ENCODE measurements around the gene ST6GALNAC4.
A peak's percentile ranks its signal among the peaks of the same experiment; 100 is the strongest.

Gene ST6GALNAC4

DNA sequence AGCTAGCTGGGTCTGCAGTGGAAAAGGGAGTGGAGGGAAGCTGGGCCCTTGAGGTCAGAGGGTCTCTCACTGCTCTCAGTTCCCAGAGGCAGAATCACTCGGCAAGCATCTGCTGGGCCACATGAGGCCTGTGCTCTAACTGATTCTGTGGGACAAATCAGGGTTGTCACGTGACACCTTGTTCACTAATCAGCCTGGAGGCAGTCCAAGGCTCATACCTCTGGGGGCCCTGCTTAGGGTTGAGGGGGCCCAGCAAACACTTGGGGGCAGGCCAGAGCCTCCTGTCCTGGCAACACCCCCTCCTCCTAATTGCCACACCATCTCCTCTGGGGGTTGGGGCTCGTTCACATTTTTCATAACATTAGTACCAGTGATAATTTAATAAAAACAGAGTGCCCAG, 29.9 kb upstream of the ST6GALNAC4 start:
- DNase-seq, result no peak

DNA sequence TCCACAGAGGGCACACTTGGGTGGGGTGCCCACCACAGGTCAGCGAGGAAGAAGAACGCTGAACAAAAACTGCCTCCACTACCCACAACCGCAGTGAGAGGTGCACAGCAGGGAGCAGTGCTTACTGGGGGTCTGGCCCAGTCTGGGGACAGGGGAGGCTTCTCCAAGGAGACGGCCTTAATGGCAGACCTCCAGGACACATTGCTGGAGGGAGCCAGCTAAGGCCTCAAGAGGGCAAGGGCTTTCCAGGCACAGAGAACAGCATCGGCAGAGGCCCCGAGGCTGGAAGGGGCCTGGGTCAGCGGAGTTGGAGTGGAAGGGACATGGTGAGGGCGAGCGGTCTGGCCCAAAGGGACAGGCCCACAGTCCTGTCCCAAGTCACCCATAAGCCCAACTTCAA, 29.1 kb upstream of the ST6GALNAC4 start:
- no peak for DNase-seq

DNA sequence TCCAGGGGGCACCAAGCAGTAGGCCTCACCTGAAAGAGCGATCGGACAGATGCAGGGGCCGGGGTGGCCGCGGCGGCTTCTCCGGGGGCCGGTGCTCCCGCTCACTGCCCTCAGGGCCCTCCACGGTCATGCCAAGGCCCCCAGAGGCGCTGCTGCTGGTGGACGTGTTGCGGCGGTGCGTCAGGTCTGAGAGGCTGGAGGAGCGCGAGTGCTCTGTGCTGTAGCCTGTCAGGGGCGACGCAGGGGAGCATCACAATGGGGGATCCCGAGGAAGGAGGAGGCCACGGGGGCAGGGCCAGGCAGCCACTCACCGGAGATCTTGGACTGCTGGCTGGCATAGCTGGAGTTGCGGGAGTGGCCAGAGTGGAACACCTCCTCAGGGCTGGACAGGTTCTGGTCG, 28.5 kb upstream of the ST6GALNAC4 start:
- no peak for DNase-seq

DNA sequence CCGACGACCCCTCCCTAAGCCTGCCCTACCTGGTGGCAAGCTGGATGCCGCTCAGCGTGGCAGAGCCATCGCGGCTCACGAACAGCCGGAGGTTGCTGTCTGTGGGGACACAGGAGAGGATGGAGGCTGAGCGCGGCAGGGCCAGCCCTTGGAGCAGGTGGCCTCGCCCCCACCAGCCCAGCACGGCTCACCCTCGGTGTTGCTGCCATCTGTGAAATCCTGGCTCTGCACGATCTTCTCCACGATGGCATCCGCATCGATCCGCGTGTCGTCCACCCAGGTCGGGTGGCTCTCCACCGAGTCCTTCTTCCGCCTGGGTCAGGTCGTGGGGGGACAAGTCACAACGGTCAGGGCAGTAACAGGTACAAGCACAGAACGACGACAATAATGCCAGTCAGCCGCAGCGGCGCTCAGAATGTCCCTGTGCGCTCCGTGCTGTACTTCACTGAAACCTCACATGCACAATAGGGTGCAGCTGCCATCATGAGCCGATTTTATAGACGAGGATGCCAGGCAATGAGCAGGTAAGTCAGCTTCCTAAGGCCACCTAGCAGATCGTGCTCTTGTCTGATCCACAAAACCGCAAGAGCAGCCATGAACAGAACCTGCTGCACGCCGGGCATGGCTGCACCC, 27.9 kb upstream of the ST6GALNAC4 start:
- DNase-seq, result no peak

DNA sequence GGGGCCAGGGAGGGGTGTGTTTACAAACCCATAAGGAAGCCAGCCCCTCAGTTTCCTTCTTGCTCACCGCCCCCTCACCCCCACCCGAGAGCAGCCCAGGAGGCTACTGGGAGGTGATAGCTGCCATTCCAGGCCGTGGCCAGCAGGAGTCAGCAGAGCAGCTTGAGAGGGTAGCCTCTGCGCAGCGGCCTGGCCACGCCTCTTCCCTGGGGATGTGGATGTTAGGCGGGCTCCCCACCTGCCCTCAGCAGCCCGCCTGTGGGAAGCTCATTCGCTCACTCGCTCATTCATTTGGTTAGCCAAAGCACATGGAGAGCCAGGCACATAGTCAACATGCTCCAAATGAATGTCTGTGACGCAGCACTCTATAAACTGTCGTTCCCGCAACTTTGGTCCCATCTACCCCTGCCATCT, 26.9 kb upstream of the ST6GALNAC4 start:
- DNase-seq, result peak; percentile 92

DNA sequence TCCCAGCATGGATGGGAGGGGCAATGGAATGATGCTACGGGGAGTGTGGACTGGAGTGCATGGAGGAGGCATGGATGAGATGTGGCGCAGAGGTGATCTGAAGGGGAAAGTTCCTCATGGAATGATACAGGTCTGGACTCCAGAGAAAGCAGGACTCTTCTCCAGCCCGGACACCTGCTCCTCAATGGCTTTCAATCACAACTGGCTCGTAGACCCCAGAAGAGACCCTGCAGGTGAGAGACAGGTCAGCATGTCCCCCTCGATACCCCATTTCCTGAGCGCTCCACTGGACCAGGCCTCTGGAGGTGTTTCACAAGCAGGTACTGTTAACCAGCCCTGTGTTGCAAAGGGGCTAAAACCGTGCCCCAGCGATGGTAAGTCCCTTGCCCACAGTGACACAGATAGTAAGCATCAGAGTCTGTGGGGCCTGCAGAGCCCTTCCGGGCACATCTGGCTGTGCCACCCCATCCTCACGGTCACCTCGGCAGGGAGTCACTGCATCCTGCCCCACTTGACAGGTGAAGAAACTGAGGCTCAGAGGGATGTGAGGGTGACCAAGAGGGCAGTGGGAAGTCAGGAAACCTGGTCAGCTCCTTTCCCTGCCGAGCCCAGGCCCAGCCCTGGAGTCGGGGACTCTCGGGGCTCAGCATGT, 26.3 kb upstream of the ST6GALNAC4 start:
- DNase-seq, result no peak

DNA sequence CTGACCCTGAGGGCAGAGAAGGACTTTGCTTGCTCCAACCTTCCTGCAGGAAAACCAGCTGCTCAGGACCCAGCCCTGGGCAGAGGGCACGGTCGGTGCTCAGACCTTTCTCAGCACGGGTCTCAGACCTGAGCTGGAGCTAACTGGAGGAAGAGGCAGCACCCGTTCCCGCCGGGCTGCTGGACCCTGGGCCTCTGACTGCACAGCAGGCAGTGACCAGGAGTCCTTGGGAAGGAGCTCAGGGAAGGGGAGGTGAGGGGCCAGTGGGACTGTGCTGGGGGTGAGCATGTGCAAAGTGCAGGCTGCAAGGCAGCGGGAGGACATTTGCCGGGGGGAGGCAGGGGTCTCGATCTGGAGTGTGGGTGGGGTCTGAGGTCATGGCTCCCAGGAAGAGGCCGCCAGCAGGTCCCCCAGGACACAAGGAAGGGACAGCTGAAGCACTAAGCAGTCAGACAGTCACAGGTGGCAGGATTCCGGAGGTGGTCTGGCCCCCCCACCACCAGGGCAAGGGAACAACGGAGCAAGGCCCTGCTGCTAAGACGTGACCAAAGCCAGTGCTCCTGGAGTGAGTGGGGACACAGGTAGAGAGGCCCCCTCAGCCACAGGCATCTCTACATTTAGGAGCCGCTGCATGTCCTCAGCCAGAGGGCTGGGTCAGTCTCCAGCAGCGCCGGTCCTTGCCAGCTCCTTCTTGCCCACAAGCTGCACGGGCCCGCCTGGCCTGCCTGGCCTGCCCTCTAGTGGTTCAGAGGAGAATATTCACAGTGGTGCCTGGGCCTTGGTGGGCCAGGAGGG, 25.6 kb upstream of the ST6GALNAC4 start:
- DNase-seq, result peak; percentile 83

DNA sequence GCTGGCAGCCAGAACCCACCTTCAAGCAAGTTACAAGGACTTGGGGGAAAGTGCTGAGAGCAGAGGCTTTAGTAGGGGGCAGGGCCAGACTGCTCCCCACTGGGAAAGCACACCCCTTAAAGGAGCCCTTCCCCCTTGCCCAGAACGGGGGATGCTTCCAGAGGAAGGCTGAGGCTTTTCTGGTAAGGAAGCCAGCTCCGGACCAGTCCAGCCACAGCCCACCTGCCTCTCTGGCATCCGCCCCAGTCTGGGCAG, 25.0 kb upstream of the ST6GALNAC4 start:
- no peak for DNase-seq

DNA sequence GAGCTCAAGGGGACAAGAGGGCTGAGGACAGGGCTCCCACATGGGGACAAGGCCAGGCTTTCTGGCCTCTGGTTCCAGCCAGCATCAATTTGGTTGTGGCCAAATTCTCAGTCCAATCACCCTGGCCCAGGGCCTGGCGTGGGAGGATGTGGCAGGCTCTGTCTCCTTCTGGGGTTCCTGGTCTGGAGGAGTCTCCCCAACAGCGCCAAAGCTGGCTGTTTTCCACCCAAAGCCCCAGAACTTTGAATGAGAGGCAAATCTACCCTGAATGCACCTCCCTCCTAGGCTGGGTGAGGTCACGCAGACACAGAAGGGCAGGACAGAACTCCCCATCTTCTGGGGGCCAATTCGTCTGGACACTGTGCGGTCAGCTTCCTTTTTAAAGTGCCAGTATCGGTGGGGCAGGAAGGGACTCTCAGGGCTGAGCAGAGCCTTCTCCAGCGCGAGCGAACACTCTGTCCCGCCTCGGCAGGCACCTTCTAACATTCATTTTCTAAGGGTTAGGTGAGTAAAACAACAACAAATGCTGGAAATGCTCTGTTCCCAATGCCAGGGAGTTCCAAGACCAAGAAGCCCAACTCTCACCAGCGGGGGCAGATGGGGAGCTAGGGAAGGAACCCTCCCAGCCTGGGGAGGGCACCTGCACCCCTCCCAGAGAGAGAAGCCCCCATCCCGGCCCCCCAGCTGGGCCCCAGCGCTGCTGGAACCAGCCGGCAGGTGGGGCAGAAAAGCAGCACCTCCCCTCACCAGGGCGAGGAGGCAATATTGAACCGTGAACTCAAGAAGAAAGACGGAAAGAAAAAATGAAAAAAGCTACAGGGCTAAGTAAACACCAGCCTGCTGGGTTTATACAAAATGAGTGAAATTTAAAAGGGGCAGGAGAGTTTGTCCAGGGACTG, 24.5 kb upstream of the ST6GALNAC4 start:
- DNase-seq, result no peak

DNA sequence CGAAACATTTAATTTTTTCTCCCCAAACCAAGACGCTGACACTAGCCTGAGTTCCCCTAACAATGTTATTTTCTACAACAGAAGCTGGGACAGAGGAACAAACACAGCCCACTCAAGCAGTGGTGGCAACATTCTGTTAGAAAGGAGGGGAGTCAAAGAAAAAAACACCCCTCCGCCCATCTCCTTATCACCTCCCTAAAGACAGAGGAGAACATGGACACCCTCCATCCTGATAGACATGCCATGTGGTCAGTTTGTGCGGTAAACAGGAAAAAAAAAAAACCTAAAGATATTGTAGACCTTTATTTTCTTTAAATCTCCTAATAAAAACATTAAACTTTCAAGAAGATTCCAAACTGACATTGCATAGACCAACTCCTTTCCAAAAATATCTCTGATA, 23.8 kb upstream of the ST6GALNAC4 start:
- no peak for DNase-seq

DNA sequence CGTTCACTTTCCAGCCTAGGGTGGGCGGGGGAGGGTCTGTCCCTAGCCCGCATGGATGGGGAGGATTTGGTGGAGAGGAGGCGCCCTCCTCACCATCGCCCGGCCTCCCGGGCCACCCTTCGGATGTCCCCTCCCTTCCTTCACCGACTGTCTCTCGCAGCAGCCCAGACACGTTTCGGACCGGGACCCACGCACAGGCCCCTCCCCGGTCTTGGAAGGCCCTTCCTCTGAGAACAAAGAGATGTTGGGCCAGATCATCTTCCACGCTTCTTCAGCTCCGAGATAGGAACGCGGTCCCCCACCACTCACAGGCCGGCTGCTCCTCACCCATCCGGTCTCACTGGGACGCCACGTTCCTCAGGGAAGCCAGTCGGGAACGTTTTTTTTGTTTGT, 21.5 kb upstream of the ST6GALNAC4 start:
- no peak for DNase-seq

DNA sequence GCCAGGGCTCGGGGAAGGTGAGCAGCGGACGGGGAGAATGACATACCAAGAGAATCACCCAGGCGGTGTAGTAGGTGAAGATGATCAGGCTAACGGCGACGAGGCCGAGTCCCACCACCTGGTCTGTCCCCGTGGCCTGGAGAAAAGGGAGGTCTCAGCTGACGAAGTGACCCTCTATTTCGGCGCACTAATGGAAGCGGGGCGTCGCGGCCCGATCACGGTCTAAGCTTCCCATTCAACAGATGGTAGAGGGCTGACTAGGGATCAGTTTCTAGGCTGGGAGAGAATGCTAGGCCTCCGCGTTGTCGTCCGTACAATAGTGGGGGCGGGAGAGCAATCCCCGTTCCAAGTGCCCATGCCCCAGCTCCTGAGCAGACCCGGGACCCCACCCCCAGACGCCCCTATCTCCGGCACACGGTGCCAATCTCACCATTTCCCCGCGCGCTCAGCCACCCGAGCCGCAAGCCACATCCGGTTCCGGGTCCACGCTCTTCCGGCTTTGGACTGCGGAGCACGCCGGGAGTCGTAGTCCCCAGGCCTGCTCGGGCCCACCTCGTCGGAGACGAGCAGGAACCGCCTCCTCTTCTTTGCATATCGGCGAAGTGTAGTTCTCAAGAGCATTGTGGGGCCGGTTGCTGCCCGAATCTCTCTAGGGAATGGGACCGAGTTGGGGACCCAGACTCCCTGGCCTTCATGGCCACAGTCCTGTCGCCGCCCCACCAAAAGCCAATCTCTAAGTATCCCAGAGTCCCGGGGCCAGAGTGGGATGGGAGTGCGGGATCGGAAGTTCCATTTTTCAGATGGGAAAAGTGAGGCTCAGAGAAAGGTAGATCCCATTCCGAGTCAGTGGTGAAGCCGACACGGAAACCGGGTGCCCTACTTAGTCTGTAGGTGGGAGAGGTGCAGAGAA, 20.8 kb upstream of the ST6GALNAC4 start, which contains the start of gene DPM2:
TSS of gene DPM2 (minus strand) at position 467 of the 910 bp plus-strand sequence. CDS start at position 433, 34 bp downstream.
- peak; percentile 92 for DNase-seq

DNA sequence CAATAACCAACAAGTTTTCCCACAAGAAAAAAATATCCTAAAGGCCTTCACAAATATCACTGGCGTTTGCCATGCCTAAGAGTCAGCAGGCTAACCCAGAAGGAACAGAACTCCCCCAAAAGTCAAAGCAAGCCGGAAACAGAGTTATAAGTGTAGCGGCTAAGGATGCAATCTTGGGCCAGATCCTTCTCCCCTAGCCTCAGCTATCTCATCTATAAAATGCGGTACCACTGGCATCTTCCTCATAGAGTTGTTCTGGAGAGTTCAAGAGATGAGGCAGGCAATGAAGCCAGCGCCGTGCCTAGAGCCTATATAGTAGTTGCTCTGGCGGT, 20.2 kb upstream of the ST6GALNAC4 start:
- DNase-seq, result no peak

DNA sequence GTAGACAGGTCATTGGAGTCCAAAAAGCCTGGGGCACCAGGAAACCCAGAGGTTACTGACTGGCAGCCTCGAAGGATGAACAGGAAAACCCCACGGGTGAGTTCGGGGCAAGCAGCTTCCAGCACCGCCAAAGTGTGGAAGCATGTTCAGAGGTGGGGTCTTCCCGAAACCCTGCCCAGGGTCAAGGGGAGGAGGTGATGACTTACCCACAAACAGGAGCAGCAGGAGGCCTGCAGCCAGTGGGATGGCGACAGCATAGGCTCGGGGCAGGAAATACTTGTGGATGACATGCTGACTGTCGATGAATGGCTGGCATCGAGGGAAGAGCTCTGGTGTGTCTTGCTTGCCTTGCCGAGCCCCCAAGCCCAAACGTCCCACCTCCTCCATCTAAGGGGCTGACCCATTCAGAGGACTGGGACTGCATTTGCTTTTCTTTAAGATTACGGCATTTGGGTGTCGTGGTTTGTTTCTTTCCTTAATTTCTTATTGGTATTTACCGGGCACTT, 19.6 kb upstream of the ST6GALNAC4 start:
- DNase-seq, result no peak

DNA sequence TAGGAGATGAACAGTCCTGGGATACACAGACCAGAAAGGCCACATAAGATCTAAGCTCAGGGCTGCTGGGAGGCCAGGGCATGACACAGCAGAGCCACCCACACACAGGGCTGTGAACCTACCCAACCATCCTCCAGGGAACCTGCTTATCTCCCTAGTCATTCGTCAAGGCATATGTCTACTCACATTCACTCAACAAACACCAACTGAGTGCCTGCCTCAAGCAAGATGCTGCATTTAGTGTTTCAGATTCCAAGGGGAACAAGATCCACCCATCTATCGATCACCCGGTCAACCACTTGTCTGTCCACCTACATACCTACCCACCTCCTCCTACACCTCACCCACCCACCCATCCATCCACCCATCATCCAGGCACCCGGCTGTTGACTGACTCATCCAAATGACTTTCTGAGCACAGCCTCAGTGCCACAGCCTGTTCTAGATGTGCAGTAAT, 19.0 kb upstream of the ST6GALNAC4 start:
- no peak for DNase-seq

DNA sequence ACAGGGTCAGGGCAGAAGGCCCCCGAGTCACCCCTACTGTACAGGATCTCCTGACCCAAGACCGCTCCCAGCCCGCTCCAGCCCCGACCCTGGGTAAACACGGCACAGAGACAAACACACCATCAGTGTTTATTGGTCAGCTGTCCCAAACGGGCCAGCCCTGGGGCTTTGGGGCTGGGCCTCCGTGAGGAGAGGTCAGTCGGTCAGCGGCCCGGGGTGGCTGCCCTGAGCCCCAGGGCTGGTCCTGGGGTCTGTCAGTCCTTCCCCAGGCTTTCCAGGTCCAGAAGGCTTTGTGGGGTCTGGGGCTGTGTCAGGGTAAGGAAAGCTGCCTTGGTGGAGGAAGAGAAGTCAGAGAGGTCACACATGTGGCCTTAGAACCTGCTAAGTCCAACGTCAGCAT, 18.1 kb upstream of the ST6GALNAC4 start:
- DNase-seq, result no peak

DNA sequence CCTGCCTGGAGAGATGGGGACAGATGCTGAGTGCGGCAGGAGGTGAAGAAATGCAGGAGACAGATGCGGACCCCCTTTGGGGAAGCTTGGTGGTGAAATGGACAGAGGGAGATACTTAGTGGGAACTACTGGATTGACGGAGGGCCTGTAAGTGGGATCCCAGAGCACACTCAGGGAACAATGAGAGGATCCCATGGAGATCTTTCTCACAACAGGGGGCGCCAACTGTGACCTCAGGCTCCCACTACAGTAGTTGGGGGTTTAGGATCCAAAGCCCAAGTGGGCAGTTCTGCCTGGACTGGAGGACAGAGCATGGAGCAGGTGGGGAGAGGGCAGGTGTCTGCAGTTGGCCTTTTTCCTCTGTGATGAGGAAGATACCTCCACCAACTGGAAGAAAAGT, 17.4 kb upstream of the ST6GALNAC4 start:
- no peak for DNase-seq

DNA sequence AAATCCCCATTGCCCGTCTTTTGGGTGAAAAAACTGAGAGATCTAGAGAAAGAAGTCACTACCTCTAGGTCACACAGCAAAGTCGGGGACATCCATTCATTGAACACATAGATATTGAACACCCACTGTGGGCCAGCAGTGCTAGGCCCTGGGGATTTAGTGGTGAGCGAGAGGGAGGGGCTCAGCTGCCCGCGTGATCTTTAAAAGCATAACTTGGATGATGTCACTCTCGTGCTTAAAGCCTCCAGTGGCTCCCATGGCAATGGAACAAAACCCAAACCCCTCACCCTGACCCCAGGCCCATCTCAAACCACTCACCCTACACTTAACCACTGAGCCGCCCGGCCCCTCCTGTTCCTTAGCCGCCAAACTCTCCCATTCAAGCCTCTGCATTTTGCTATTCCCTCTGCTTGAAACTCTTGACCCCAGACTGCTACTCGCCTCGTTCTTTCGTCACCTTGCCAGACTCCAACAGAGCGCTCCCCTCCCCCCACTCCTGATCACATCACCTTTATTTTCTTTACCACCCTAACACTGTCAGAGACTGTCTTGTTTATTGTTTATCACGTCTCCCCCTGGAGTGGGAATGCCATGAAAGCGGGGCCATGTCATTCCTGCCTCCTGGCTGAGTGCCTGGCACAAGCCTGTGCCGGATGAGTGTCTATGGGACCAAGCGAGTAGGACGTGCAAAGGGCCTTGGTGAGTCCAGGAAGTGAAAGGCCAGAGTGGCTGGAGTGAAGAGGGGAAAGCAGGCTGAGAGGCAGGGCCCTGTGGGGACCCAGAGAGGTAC, 14.4 kb upstream of the ST6GALNAC4 start:
- DNase-seq, result peak; percentile 75

DNA sequence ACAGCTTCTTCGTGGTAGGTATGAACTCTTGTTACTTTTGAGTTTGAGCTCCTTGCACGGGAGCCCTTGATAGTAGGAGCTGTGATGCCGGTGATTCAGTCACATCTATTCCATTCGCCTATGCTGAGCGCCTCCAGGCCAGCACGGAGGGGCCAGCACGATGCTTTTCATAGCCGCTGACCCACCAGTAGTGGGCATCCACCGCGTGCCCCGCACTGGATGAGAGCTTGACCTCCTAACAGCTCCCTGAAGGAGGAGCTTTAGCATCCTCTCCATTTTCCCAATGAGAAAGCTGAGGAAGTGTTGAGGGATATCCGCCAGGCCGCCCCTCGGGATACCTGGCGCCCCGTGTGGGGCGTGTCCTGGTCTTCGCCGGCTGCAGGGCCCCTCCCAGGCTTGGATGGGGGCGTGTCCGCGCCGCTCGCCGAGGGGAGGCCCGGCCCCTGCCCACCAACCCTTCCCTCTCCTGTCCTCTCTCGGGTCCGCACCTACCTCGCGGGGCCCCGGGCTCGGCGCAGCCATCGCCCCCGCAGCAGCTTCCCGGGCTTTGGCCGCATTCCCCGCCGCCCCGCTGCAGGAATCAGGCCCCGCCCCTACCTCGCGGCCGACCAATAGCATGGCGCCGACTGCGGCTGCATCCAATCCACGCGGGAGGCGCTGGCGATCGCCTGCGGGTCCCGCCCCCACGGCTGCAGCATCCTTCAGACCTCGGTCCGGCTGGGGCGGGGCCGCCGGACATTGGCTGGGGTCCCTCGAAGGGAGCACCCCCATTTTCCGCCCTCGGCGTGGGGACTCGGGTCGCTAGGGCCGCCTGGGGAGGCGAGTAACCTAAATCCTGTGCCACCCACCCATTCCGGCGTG, 13.6 kb upstream of the ST6GALNAC4 start, which contains the start of gene PIP5KL1:
TSS of gene PIP5KL1 (minus strand) at position 547 of the 861 bp plus-strand sequence. CDS start at position 522, 25 bp downstream.
- DNase-seq, result peak; percentile 93

DNA sequence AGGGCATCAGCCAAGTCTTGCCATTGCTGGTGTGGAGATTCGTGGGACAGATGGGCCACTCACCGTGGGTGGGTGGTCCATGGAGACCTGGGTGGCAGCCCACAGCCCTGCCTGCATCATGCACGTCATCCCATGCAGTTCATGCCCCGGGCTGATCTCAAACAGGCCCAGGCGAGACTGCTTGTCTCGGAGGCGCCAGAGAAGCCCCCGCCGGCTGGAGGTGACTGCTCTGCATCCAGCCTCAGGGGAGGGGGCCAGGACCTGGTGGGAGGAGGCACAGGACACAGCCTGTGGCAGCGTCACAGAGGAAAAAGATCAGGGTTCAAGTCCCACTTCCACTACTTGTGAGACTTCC, 12.8 kb upstream of the ST6GALNAC4 start:
- no peak for DNase-seq

Data from islet precursor cell (in vitro differentiated cells).